NCI-H510A treated with DMSO at 0.1 percent for 48 hours (cell line): ENCODE data around the gene AUTS2.

Source experiments
- DNase-seq: peaks from one replicate; lab custom pipeline; 2025; lab: John Stamatoyannopoulos, UW

The AUTS2 gene

DNA sequence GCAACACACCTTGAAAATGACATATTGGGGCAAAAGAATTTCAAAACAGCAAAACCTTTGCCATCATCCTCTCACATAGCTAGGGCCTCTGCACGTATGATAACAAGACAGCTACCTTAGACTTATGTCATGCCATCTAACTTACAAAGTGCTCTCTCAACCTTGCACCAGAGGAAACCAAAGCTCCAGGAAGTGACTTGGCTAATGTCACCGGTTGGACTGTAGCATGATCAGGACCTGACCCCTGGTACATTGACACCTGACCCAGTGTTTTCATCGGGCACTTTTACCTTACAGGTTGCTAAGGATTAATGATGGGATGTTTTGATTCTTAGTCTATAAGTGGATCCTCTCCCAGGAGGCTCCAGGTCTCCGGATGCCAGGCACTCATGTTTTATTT is 1003.8 kb downstream of the AUTS2 start:
- DNase-seq = peak; percentile 3

DNA sequence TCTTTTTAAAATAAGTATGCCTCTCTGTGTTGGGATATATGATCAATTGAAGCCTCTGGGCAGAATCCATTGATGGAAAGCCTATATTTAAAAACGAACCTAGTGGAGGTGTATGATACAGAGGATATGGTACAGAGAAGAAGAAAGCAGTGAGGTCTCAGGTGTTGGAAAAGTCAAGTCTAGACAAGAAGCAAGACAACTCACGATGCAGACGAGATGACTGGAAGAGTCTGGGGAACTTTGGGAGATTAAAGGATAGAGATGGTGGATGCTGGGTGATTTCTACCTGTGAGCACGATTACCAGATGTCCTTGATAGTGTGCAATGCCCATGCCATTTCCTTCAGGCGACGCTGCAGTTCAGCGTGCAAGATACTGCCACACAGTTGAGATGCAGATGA is 1009.0 kb downstream of the AUTS2 start:
- DNase-seq = no peak

- no peak for DNase-seq
These were observed 1009.5 kb downstream of the AUTS2 start for GRCh38 chr7:70607759-70608158.

DNA sequence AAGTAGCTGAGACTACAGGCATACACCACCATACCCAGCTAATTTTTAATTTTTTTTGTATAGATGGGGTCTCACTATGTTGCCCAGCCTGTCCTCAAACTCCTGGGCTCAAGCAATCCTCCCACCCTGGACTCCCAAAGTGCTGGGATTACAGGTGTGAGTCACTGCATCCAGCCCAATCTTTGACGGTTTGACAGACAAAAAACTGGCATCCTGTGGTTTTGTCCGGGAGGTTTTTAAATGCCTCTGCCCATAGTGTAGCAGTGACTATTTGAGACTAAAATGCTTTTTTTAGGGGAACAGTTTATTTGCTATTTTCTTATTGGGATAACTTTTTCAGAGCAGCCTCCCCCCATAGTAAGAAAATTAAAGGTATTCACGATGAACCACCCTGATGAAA is 1010.0 kb downstream of the AUTS2 start:
- no peak for DNase-seq

- DNase-seq = no peak
These were observed 1014.5 kb downstream of the AUTS2 start for GRCh38 chr7:70612811-70613210.

DNA sequence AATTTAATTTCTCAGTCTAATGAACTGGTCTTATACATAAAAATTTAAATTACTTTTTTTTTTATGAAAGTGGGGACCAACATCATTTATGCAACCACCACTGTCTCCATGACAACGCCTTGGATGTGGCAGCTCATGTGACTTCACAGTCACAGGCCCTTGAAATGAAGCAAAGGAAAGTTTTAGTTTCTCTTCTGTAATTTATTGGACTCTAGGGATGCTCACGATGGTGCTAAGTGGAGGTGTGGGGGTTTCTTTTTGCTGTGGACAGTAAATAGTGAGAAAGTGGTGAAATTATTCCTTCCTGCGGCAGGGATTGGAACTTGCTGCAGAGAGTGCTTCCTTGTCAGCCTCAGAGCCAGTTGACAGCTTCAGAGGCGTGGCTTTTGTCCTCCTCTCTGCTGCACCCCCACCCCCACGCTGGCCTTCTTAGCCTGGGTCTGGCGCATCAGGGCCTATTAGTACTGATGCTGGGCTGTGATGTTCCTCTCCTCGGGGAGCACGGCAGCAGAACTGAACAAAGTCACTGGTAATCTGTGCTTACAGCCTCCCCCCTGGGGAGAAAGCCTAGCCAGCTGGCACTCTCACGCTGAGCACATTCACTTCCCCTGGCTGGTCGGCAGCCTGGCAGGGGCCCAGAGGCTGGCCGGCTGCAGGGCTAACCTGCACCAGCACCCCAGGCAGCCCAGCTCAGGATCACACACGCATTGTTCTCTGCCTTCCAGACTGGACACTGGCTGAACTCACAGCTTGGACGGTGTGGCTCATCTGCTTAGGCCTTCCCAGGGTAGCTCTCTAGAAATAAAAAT is 1016.2 kb downstream of the AUTS2 start:
- DNase-seq = peak; percentile 20

DNA sequence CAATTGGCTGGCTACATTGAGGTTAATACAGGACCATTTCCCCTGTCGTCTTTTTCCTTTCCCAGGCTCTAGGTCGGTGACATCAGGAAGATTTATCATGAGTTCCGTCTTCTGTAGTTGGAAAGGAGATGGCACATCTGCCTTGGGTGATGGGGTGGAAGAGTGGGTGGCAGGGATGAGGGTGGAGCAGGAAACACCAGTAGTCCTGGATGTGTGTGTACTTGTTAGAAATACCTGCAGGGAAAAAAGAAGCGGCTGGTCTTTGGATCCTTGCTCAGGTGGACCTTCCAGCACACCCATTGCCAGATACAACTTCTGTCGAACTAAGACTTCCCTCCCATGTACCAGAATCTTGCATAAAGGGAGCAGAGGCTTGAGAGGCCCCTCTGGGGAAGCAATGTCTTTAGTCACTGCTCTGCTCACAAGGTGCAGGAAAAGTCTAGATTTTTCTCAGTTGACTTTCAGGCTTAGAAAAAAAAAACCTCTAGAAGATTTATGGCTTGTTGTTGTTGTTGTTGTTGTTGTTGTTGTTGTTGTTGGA is 1016.9 kb downstream of the AUTS2 start:
- DNase-seq = no peak

- no peak for DNase-seq
These were observed 1017.9 kb downstream of the AUTS2 start for GRCh38 chr7:70616211-70616610.

GRCh38 chr7:70616821-70617220 is 1018.5 kb downstream of the AUTS2 start:
- no peak for DNase-seq

- no peak for DNase-seq
These were observed 1019.8 kb downstream of the AUTS2 start for GRCh38 chr7:70618020-70618551.

DNA sequence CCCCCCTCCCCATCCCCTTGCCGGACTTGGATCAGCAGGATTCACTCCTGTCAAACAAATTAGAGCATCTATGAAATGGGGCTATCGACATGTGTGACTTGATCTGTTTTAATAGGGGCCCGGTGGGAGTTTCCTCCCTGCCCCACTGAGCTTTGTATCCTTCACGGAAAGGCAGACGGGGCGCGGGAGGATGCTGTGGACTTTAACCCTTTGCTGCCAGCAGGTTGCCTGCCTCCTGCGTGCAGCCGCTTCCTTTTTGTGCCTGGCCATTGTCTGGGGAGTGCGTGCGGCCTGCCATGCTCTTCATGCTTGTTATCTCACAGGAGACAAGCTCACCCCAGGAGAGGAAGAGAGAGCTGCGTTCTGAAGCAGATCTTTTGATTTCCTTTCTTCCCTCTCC is 1020.9 kb downstream of the AUTS2 start:
- no peak for DNase-seq

- DNase-seq = no peak
These were observed 1021.4 kb downstream of the AUTS2 start for GRCh38 chr7:70619659-70620058.

- no peak for DNase-seq
These were observed 1022.2 kb downstream of the AUTS2 start for GRCh38 chr7:70620333-70621055.

DNA sequence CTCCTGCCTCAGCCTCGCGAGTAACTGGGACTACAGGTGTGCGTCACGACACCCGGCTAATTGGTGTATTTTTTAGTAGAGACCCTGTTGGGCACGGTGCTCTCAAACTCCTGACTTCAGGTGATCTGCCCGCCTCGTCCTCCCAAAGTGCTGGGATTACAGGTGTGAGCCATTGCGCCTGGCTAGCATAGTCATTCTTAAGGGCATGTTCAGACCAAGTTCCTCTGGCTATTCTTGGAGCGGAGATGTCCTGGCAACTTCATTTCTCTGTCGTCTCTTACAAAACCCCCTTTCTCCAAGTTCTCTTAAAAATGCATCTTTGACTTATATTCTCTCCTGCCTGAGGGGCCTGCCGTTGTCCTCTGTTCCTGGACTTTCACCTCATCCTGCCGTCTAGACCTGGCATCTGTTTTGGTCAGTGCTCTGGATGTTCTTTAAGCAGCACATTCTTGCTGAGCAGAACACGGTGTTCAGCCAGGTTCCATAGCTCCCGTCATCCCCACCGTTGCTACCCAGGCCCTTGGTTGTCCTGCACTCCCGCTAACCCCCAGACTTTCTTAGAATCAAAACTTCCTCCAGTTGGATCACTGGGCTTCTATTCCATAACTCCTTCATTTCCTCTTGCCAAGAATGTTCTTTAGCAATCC is 1023.8 kb downstream of the AUTS2 start:
- DNase-seq = no peak

DNA sequence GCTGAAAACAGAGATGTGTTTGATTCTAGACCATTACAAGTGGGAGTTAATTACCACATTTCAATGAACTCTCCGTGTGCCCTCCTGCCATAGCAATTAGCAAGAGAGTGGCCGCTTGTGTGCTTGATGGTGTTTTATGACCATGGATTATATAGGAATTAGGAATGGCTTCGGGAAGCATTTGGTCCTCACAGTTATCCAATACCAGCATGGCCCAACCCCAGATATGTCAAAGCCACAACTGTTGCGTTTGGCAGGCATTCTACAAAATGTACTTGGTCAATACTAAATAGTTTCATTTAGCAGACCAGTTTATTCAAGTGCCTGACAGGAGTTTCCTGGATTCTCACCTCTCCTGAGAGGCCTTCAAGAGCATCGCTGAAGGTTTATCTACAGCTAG is 1024.7 kb downstream of the AUTS2 start:
- DNase-seq = no peak

DNA sequence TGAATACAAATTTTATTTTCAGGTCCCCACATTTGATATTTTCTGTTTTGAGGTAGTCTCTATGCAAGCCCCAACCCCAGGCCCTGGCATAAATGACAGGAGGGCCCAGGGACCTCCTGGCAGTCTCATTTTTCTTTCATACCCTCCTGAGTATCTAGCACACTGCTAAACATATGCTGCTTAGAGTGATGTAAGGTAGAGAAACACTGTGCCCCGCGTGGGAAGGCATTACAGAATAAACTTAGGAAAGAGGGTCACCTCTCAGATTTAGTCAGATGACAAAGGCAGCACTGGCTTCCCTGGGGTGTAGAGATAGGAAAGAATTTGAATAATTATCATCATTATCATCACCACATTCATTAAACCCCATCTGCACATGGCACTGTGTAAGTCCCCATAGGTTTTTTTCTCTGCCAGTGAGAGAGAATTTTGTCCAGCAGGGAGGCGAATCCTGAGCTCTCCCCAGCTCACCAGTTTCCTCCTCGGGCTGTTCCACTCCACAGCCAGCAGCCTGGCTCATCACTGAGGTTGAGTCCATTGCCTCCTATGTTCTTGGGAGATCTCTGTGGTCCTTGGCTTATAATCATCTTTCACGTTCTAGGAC is 1026.3 kb downstream of the AUTS2 start:
- no peak for DNase-seq

- no peak for DNase-seq
These were observed 1029.2 kb downstream of the AUTS2 start for GRCh38 chr7:70627461-70627860.

- no peak for DNase-seq
These were observed 1032.2 kb downstream of the AUTS2 start for GRCh38 chr7:70630440-70630817.

GRCh38 chr7:70630818-70631457 is 1032.7 kb downstream of the AUTS2 start:
- no peak for DNase-seq

DNA sequence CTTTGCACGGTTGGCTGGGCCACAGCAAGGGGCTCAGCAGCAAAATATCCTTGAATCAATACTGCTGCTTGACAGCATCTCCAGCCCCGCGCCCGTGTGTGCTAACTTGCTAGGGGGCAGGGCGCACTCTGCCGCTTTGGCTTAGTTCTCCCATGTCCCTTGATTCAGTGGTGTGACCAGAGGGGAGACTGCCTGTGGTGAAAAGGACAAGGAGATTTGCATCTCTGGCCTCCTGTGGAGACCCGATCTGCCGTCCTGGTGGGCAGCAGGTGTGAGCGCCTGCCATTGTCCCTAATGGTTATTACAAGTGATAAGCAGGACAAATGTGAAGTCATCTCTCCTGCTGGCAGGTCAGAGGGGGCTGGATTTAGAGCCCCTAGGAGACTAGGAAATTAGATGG is 1033.4 kb downstream of the AUTS2 start:
- DNase-seq = no peak

DNA sequence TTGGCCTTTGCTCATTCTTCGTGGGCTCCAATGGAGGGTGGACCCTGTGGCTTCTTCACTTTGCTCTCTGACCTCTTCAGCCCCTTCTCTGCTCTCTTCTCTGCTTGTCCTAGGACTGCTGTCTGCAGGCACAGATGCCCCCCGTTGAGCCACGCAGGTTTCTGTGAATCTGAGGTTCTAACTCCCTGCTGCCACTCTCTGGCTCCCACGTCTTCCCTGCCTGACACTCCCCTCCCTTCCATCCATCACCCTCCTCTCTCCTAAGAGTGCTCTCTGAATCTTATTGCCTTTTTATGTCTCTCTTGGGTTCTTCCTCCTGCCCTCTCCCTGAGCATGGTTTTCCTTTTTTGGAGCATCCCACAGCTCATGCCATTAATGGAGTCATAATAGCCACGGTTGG is 1034.1 kb downstream of the AUTS2 start:
- DNase-seq = no peak

DNA sequence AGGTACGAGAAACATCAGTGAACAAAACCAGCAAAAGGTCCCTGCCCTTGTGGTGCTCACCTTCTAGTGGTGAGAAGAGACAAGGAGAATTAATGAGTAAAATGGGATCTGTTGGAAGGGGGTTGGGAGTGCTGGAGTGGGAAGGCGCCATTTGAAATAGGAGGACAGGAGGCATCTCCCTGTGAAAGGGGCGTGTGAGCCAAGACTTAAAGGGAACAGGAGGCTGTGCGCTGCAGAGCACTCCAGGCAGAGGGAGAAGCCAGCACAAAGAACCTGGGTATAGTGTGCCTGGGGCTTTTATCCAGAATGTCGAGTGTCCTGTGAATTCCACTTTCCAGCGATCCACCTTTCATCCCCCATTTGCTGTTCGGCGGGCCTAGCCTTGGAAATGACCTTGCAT is 1035.8 kb downstream of the AUTS2 start:
- DNase-seq = no peak
